Upper lobe of right lung (tissue), 1 donor: ENCODE measurements around the gene MNX1. TPM values are rescaled to one million over a fixed set of nuclear protein-coding genes. Genes with fewer than 3 reads are reported as not detected.

Source experiments
- ATAC-seq: fragments of 200-7000 bp; cut with Tn5 transposase; one replicate; pipeline ENCODE4 v1.9.1; 2020; ENCODE audit warnings: mild to moderate bottlenecking, moderate library complexity
- DNase-seq: peaks from one replicate; pipeline ENCODE4 v3.0.0-alpha.2; 2020
- H3K27ac ChIP-seq: fragments of 200-600 bp; one replicate; pipeline ENCODE4 v1.8.0; 2022
- H3K27me3 ChIP-seq: fragments of 200-600 bp; one replicate; pipeline ENCODE4 v1.8.0; 2022; ENCODE audit warnings: mild to moderate bottlenecking
- H3K36me3 ChIP-seq: fragments of 200-600 bp; one replicate; pipeline ENCODE4 v1.8.0; 2022
- H3K4me1 ChIP-seq: fragments of 200-600 bp; one replicate; pipeline ENCODE4 v1.8.0; 2022
- H3K4me3 ChIP-seq: fragments of 200-600 bp; one replicate; pipeline ENCODE4 v1.8.0; 2022; ENCODE audit warnings: mild to moderate bottlenecking
- H3K9me3 ChIP-seq: fragments of 200-600 bp; one replicate; pipeline ENCODE4 v1.8.0; 2022
- CTCF ChIP-seq: fragments of 200-600 bp; IDR thresholded peaks from one replicate; pipeline ENCODE4 v1.8.0; 2022; ENCODE audit warnings: antibody characterized with exemption
- intact Hi-C: fragments of 100-400 bp; cut with DNase I; formaldehyde crosslinking; loops from one replicate; pipeline ENCODE4 v1.11.0; 2022
- total RNA-seq: library from RNA; stranded (reverse); fragmentation: NEBNext Ultra II Directional; extraction: Animal tissue kit (Norgen Biotek cat#: 25700); gene quantifications from one replicate; pipeline ENCODE4 v1.2.1, GENCODE V29; 2021
- donor health status: DM: no; HTN: yes; CAD: no; lungs with severe emphysema.

Gene MNX1
- total RNA-seq, 1 donor from 2014 or later = 0.93 TPM

- no peaks in the 10 kb centered on the region for H3K36me3 ChIP-seq
- peaks cover 27% of the 10 kb centered on the region for H3K27me3 ChIP-seq
- intact Hi-C loops = no loop called here
- H3K4me1 ChIP-seq = no peaks in the 10 kb centered on the region
- no peak overlapping the region for H3K27ac ChIP-seq
- ATAC-seq (no peak), DNase-seq (no peak)
- H3K9me3 ChIP-seq = no peaks in the 10 kb centered on the region
- no peak overlapping the region for H3K4me3 ChIP-seq
- no peak for TF ChIP-seq CTCF
These were observed 20.5 kb downstream of the MNX1 start for GRCh38 chr7:156989766-156990535.

GRCh38 chr7:156988343-156989185 lies 21.9 kb downstream of the MNX1 start:
- Histone ChIP-seq H3K9me3 (no peaks in the 10 kb centered on the region), H3K4me1 (no peaks in the 10 kb centered on the region)

GRCh38 chr7:156986378-156986777 lies 24.1 kb downstream of the MNX1 start:
- no peaks in the 10 kb centered on the region for H3K4me1 ChIP-seq
- intact Hi-C loops = no loop called here
- no peak for TF ChIP-seq CTCF
- DNase-seq = no peak
- no peak overlapping the region for H3K27ac ChIP-seq
- H3K36me3 ChIP-seq = no peaks in the 10 kb centered on the region
- no peak for ATAC-seq
- no peaks in the 10 kb centered on the region for H3K9me3 ChIP-seq
- peaks cover 15% of the 10 kb centered on the region for H3K27me3 ChIP-seq
- no peak overlapping the region for H3K4me3 ChIP-seq

More at GRCh38 chr7:156988343-156989185, 21.9 kb downstream of the MNX1 start:
- Histone ChIP-seq H3K27ac (no peak overlapping the region), H3K4me3 (no peak overlapping the region), H3K27me3 (peaks cover 23% of the 10 kb centered on the region), H3K36me3 (no peaks in the 10 kb centered on the region)
- intact Hi-C loops = no loop called here
- ATAC-seq (no peak), DNase-seq (no peak)
- no peak for TF ChIP-seq CTCF

- Histone ChIP-seq H3K4me1 (no peaks in the 10 kb centered on the region), H3K27ac (no peak overlapping the region), H3K27me3 (peaks cover 10% of the 10 kb centered on the region), H3K4me3 (no peak overlapping the region), H3K9me3 (no peaks in the 10 kb centered on the region), H3K36me3 (no peaks in the 10 kb centered on the region)
- no peak for DNase-seq
- intact Hi-C loops = no loop called here
- peak; percentile 29 for ATAC-seq
- TF ChIP-seq CTCF = no peak
These were observed 25.1 kb downstream of the MNX1 start for GRCh38 chr7:156985101-156985992.

GRCh38 chr7:156984174-156984891 lies 26.1 kb downstream of the MNX1 start:
- peak overlapping the region; percentile 8 for H3K4me3 ChIP-seq
- no peaks in the 10 kb centered on the region for H3K4me1 ChIP-seq
- no peaks in the 10 kb centered on the region for H3K36me3 ChIP-seq
- ATAC-seq = no peak
- H3K9me3 ChIP-seq = no peaks in the 10 kb centered on the region
- no peak for TF ChIP-seq CTCF
- DNase-seq = no peak
- H3K27ac ChIP-seq = peak overlapping the region; percentile 11
- peaks cover under 1% of the 10 kb centered on the region for H3K27me3 ChIP-seq
- intact Hi-C loops = no loop called here
